Astrocyte (in vitro differentiated cells and primary cell): ENCODE measurements around the gene KDM4B. TPM values are rescaled to one million over a fixed set of nuclear protein-coding genes. Genes with fewer than 3 reads are reported as not detected.

Experiments
- DNase-seq: peaks from one replicate; pipeline ENCODE4 v3.0.0-alpha.2; 2010; ENCODE audit warnings: low read depth
- FAIRE-seq: peaks from 2 replicates; lab custom pipeline; 2011; peaks lifted over from hg19 to GRCh38; lab: Jason Lieb, UNC
- H2AFZ ChIP-seq: 2 replicates; pipeline ENCODE4 v1.6.0; 2012; ENCODE audit warnings: low read depth, low read length, inconsistent platforms
- H3K27ac ChIP-seq: 2 replicates; pipeline ENCODE4 v1.5.1; 2011; ENCODE audit warnings: low read depth, low read length, inconsistent platforms
- H3K27me3 ChIP-seq: 2 replicates; pipeline ENCODE4 v1.6.0; 2011; ENCODE audit warnings: low read length, inconsistent platforms; ENCODE audit not compliant: insufficient read depth
- H3K36me3 ChIP-seq: 2 replicates; pipeline ENCODE4 v1.5.1; 2011; ENCODE audit warnings: low read length, inconsistent platforms; ENCODE audit not compliant: insufficient read depth
- H3K4me1 ChIP-seq: 2 replicates; pipeline ENCODE4 v1.5.1; 2011; ENCODE audit warnings: low read length, inconsistent platforms; ENCODE audit not compliant: insufficient read depth
- H3K4me2 ChIP-seq: 2 replicates; pipeline ENCODE4 v1.6.0; 2012; ENCODE audit warnings: low read length, inconsistent platforms
- H3K4me3 ChIP-seq: 2 replicates; pipeline ENCODE4 v1.5.1; 2011; ENCODE audit warnings: low read depth, mild to moderate bottlenecking, low read length, inconsistent platforms; ENCODE audit not compliant: insufficient read depth
- H3K79me2 ChIP-seq: 2 replicates; pipeline ENCODE4 v1.6.0; 2012; ENCODE audit warnings: mild to moderate bottlenecking, low read length, inconsistent platforms; ENCODE audit not compliant: insufficient read depth
- H3K9ac ChIP-seq: 2 replicates; pipeline ENCODE4 v1.6.0; 2012; ENCODE audit warnings: mild to moderate bottlenecking, low read length, inconsistent platforms
- H3K9me3 ChIP-seq: 2 replicates; pipeline ENCODE4 v1.5.1; 2012; ENCODE audit warnings: low read depth, mild to moderate bottlenecking, low read length, inconsistent platforms; ENCODE audit not compliant: insufficient read depth
- H4K20me1 ChIP-seq: 2 replicates; pipeline ENCODE4 v1.6.0; 2012; ENCODE audit warnings: low read length, inconsistent platforms; ENCODE audit not compliant: insufficient read depth
- H3K27ac Mint-ChIP-seq: one replicate; pipeline ENCODE4 v1.8.0; 2021; ENCODE audit warnings: mild to moderate bottlenecking, mixed read lengths; ENCODE audit not compliant: unreplicated experiment
- H3K27me3 Mint-ChIP-seq: one replicate; pipeline ENCODE4 v1.8.0; 2021; ENCODE audit warnings: low read depth, mixed read lengths; ENCODE audit not compliant: unreplicated experiment
- H3K36me3 Mint-ChIP-seq: one replicate; pipeline ENCODE4 v1.8.0; 2021; ENCODE audit warnings: low read depth, mixed read lengths; ENCODE audit not compliant: unreplicated experiment
- H3K4me1 Mint-ChIP-seq: one replicate; pipeline ENCODE4 v1.8.0; 2021; ENCODE audit warnings: low read depth, mixed read lengths; ENCODE audit not compliant: unreplicated experiment
- H3K4me3 Mint-ChIP-seq: one replicate; pipeline ENCODE4 v1.8.0; 2021; ENCODE audit warnings: mild to moderate bottlenecking, moderate library complexity, mixed read lengths; ENCODE audit not compliant: unreplicated experiment
- H3K9me3 Mint-ChIP-seq: one replicate; pipeline ENCODE4 v1.8.0; 2021; ENCODE audit warnings: mild to moderate bottlenecking, mixed read lengths; ENCODE audit not compliant: unreplicated experiment
- EZH2 ChIP-seq: IDR thresholded peaks from 2 replicates; pipeline ENCODE4 v1.6.1; 2012; ENCODE audit warnings: mild to moderate bottlenecking, low read length, inconsistent platforms; ENCODE audit not compliant: insufficient read depth
- total RNA-seq: library from RNA; stranded (reverse); gene quantifications from 2 replicates; pipeline ENCODE4 v1.2.1, GENCODE V29; 2021
- TF ChIP-seq, protein P1 (sequence below): IDR thresholded peaks from 2 replicates; pipeline ENCODE4 v1.5.1; 2011; ENCODE audit warnings: low read depth, mild to moderate bottlenecking, inconsistent platforms, low read length, moderate library complexity; ENCODE audit not compliant: insufficient read depth

The KDM4B gene
- total RNA-seq, 1 donor from 2014 or later, result 55.2 TPM

DNA sequence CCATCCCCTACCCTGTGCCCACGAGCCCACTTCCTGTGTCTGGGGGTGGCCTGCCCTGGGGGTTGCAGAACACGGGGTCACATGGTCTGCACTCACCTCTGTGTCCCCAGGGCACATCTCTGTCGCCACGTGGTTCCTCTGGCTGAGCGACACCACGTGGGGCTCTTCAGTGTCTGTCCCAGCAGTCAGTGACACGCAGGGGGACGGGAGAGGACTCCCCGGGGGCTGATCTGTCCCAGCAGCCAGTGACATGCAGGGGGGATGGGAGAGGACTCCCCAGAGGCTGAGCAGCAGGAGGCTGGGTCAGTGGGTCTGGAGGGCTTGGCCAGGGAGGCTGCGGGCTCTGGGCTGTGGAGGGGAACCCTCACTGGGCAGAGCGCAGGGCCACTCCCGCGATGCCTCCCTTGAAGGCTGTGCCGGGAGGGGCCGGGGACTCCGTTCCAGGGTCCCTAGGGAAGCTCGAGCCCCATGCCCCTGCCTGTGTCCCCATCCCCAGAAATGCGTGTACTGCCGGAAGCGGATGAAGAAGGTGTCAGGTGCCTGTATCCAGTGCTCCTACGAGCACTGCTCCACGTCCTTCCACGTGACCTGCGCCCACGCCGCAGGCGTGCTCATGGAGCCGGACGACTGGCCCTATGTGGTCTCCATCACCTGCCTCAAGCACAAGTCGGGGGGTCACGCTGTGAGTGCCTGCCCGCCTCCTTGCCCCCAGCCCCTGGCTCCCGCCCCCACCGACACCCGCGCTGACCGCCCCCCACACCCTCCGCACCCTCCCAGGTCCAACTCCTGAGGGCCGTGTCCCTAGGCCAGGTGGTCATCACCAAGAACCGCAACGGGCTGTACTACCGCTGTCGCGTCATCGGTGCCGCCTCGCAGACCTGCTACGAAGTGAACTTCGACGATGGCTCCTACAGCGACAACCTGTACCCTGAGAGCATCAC is 174.8 kb downstream of the KDM4B start:
- H3K79me2 ChIP-seq, result peaks cover 3% of the 10 kb centered on the region
- no peak overlapping the region for H3K4me2 ChIP-seq
- H3K9me3 ChIP-seq, result no peaks in the 10 kb centered on the region
- no peak for DNase-seq
- Mint-ChIP-seq H3K4me3 (no peak overlapping the region), H3K27me3 (no peaks in the 10 kb centered on the region), H3K27ac (peak overlapping the region; percentile 77), H3K36me3 (peaks cover 16% of the 10 kb centered on the region), H3K4me1 (no peaks in the 10 kb centered on the region), H3K9me3 (no peaks in the 10 kb centered on the region)
- H3K27ac ChIP-seq, result no peak overlapping the region
- no peaks in the 10 kb centered on the region for H3K27me3 ChIP-seq
- no peak overlapping the region for H3K9ac ChIP-seq
- peaks cover 4% of the 10 kb centered on the region for H3K36me3 ChIP-seq
- TF ChIP-seq, protein P1, sequence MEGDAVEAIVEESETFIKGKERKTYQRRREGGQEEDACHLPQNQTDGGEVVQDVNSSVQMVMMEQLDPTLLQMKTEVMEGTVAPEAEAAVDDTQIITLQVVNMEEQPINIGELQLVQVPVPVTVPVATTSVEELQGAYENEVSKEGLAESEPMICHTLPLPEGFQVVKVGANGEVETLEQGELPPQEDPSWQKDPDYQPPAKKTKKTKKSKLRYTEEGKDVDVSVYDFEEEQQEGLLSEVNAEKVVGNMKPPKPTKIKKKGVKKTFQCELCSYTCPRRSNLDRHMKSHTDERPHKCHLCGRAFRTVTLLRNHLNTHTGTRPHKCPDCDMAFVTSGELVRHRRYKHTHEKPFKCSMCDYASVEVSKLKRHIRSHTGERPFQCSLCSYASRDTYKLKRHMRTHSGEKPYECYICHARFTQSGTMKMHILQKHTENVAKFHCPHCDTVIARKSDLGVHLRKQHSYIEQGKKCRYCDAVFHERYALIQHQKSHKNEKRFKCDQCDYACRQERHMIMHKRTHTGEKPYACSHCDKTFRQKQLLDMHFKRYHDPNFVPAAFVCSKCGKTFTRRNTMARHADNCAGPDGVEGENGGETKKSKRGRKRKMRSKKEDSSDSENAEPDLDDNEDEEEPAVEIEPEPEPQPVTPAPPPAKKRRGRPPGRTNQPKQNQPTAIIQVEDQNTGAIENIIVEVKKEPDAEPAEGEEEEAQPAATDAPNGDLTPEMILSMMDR, result no peak
- TF ChIP-seq EZH2, result no peak
- no peak for FAIRE-seq
- H2AFZ ChIP-seq, result no peak overlapping the region
- peaks cover 10% of the 10 kb centered on the region for H4K20me1 ChIP-seq
- peaks cover 42% of the 10 kb centered on the region for H3K4me1 ChIP-seq
- H3K4me3 ChIP-seq, result no peak overlapping the region

GRCh38 chr19:5144545-5145179 is 175.7 kb downstream of the KDM4B start:
- no peaks in the 10 kb centered on the region for H3K4me1 Mint-ChIP-seq
- H3K27ac Mint-ChIP-seq, result no peak overlapping the region
- no peak overlapping the region for H2AFZ ChIP-seq
- FAIRE-seq, result no peak
- H4K20me1 ChIP-seq, result peaks cover 7% of the 10 kb centered on the region
- H3K27me3 Mint-ChIP-seq, result no peaks in the 10 kb centered on the region
- H3K4me1 ChIP-seq, result peaks cover 32% of the 10 kb centered on the region
- peaks cover 17% of the 10 kb centered on the region for H3K36me3 Mint-ChIP-seq
- no peaks in the 10 kb centered on the region for H3K9me3 Mint-ChIP-seq
- TF ChIP-seq, protein P1, result no peak
- no peak for TF ChIP-seq EZH2
- no peak overlapping the region for H3K27ac ChIP-seq
- no peak overlapping the region for H3K4me3 Mint-ChIP-seq
- H3K4me3 ChIP-seq, result no peak overlapping the region
- H3K9me3 ChIP-seq, result no peaks in the 10 kb centered on the region
- H3K27me3 ChIP-seq, result no peaks in the 10 kb centered on the region
- H3K4me2 ChIP-seq, result no peak overlapping the region
- peaks cover 4% of the 10 kb centered on the region for H3K36me3 ChIP-seq
- H3K79me2 ChIP-seq, result peaks cover 3% of the 10 kb centered on the region
- no peak for DNase-seq
- no peak overlapping the region for H3K9ac ChIP-seq
